ENCODE measurements around the gene CDH23. TPM values are rescaled to one million over a fixed set of nuclear protein-coding genes. Genes with fewer than 3 reads are reported as not detected.

Gene CDH23
- total and polyA plus RNA-seq, 9 of the 15 experiments (the other 6 are each of a cell fraction or from before 2014, with no cell fraction given): 0.18 to 1.2 (median 0.47) TPM

GRCh38 chr10:71770255-71770654 is 373.5 kb downstream of the CDH23 start:
- Histone ChIP-seq H3K36me3 (ENCODE audit: control insufficient read depth, insufficient read depth, low read length) (no peaks in the 10 kb centered on the region), H3K79me2 (ENCODE audit: control insufficient read depth, insufficient read depth, low read length) (no peaks in the 10 kb centered on the region; the same call in 2 of the 3 replicates), H3K4me3 (no peak overlapping the region), H2AFZ (ENCODE audit: low read depth, low read length) (no peak overlapping the region), H3K9me1 (ENCODE audit: control insufficient read depth, insufficient read depth, low read length) (no peaks in the 10 kb centered on the region), H3K27ac (ENCODE audit: extremely low read depth, low read depth, low read length) (no peak overlapping the region), H3K9ac (ENCODE audit: insufficient read depth in 1 of 2, low read depth in 2 of 2, low read length in 2 of 2) (no peak overlapping the region), H3K27me3 (ENCODE audit: control insufficient read depth in 2 of 2, insufficient read depth in 2 of 2, low read length in 2 of 2) (no peaks in the 10 kb centered on the region), H3K4me1 (replicated peaks in 1 of 2; ENCODE audit: control insufficient read depth in 2 of 2, insufficient read depth in 2 of 2, low read length in 2 of 2) (peaks cover 43 to 50% of the 10 kb centered on the region in 2 experiments), H3K9me3 (replicated peaks; ENCODE audit: control insufficient read depth, insufficient read depth, low read depth, low read length) (no peaks in the 10 kb centered on the region), H3K4me2 (ENCODE audit: insufficient read depth, low read length) (no peak overlapping the region), H4K20me1 (replicated peaks; ENCODE audit: control insufficient read depth, insufficient read depth, low read length) (peaks cover 3% of the 10 kb centered on the region; the same call in 1 of the 2 replicates)
- intact Hi-C loops (cut with micrococcal nuclease): no loop called here
- 77% methylated on average over 3 of the region's 3 CpGs for WGBS (ENCODE audit: insufficient coverage, low coverage, missing lambda C conversion rate)
- in situ Hi-C loops (cut with MboI): no loop called here
- BruUV-seq (replicated peaks): no TSS peak
- ChIA-PET CTCF (ENCODE audit: low intra/inter-chr PET ratio) (no interaction called here), POLR2A (interaction anchor here (0.6 to 1.3 kb wide), 3 partner anchors 18 to 111 kb away, joined by 3 read pairs; no protein-coding TSS in a partner anchor)
- FAIRE-seq (no peak), DNase-seq (ENCODE audit: extremely low read depth in 1 of 4, low spot score in 3 of 4) (no peak), ATAC-seq (no peak)
- no peak for TF ChIP-seq MAX (CRISPR knock-in tag; IDR thresholded peaks at IDR 0.05)
- TF ChIP-seq MTA1 (IDR thresholded peaks at IDR 0.05; ENCODE audit: borderline replicate concordance): no peak
- no peak for TF ChIP-seq FOXK1 (CRISPR knock-in tag; IDR thresholded peaks at IDR 0.05; ENCODE audit: borderline replicate concordance)
- TF ChIP-seq ZNF311 (CRISPR knock-in tag; IDR thresholded peaks at IDR 0.05): no peak
- TF ChIP-seq PRMT5 (CRISPR knock-in tag; IDR thresholded peaks at IDR 0.05): no peak
- no peak for TF ChIP-seq FOXA3 (CRISPR knock-in tag; conservative IDR thresholded peaks at IDR 0.05 in 1 of 2, IDR thresholded peaks at IDR 0.05 in 1 of 2)
- TF ChIP-seq MED1 (CRISPR knock-in tag; IDR thresholded peaks at IDR 0.05; ENCODE audit: borderline replicate concordance): no peak
- no peak for TF ChIP-seq SRSF1 (IDR thresholded peaks at IDR 0.05; ENCODE audit: low read depth, low read length)
- no peak for TF ChIP-seq CTBP1 (IDR thresholded peaks at IDR 0.05; ENCODE audit: borderline replicate concordance)
- TF ChIP-seq ZBTB12 (CRISPR knock-in tag; IDR thresholded peaks at IDR 0.05): no peak
- TF ChIP-seq ZSCAN29 (IDR thresholded peaks at IDR 0.05): no peak
- no peak for TF ChIP-seq ZNF133 (CRISPR knock-in tag; IDR thresholded peaks at IDR 0.05)
- TF ChIP-seq, protein P1, sequence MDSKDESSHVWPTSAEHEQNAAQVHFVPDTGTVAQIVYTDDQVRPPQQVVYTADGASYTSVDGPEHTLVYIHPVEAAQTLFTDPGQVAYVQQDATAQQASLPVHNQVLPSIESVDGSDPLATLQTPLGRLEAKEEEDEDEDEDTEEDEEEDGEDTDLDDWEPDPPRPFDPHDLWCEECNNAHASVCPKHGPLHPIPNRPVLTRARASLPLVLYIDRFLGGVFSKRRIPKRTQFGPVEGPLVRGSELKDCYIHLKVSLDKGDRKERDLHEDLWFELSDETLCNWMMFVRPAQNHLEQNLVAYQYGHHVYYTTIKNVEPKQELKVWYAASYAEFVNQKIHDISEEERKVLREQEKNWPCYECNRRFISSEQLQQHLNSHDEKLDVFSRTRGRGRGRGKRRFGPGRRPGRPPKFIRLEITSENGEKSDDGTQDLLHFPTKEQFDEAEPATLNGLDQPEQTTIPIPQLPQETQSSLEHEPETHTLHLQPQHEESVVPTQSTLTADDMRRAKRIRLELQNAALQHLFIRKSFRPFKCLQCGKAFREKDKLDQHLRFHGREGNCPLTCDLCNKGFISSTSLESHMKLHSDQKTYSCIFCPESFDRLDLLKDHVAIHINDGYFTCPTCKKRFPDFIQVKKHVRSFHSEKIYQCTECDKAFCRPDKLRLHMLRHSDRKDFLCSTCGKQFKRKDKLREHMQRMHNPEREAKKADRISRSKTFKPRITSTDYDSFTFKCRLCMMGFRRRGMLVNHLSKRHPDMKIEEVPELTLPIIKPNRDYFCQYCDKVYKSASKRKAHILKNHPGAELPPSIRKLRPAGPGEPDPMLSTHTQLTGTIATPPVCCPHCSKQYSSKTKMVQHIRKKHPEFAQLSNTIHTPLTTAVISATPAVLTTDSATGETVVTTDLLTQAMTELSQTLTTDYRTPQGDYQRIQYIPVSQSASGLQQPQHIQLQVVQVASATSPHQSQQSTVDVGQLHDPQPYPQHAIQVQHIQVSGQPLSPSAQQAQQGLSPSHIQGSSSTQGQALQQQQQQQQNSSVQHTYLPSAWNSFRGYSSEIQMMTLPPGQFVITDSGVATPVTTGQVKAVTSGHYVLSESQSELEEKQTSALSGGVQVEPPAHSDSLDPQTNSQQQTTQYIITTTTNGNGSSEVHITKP (IDR thresholded peaks at IDR 0.05; ENCODE audit: partially characterized antibody): no peak
- no peak for TF ChIP-seq ZNF274 (IDR thresholded peaks at IDR 0.05; ENCODE audit: borderline replicate concordance, low read depth, low read length)
- TF ChIP-seq ZNF512 (tag; IDR thresholded peaks at IDR 0.05): no peak
- no peak for TF ChIP-seq TCF15 (CRISPR knock-in tag; IDR thresholded peaks at IDR 0.05)
- TF ChIP-seq ZNF239 (CRISPR knock-in tag; IDR thresholded peaks at IDR 0.05): no peak
- no peak for TF ChIP-seq HCFC1 (IDR thresholded peaks at IDR 0.05; ENCODE audit: low read depth, low read length)
